GM18508 (cell line): Measurements from ENCODE around the gene MMP23B.

Experiments used
- ATAC-seq: cut with Tn5 transposase; IDR thresholded peaks from one replicate; pipeline ENCODE4 v1.9.1; 2021; ENCODE audit warnings: moderate number of reproducible peaks; ENCODE audit not compliant: insufficient read depth, unreplicated experiment

MMP23B gene

GRCh38 chr1:1683104-1683905, 51.3 kb downstream of the MMP23B start:
- no peak for ATAC-seq
